Suprapubic skin (tissue), 3 donors: ENCODE data around the gene FAM193A.

ENCODE experiments used
- CTCF ChIP-seq, 2 donors: fragments of 200-600 bp in 1 of 2; fragments of 450-650 bp in 1 of 2; sonication (generic) in 1 of 2; IDR thresholded peaks; one replicate each; pipeline ENCODE4 v1.5.1; 2016 to 2019; ENCODE audit warnings: antibody characterized with exemption in 2 of 2, mild to moderate bottlenecking in 1 of 2, moderate library complexity in 1 of 2
- POLR2AphosphoS5 ChIP-seq, 3 donors: sonication (generic); formaldehyde crosslinking; IDR thresholded peaks; one replicate each; pipeline ENCODE4 v1.6.1; 2017; ENCODE audit warnings: antibody characterized with exemption in 3 of 3

GRCh38 chr4:2558301-2558700, 21.9 kb downstream of the FAM193A start:
- TF ChIP-seq POLR2AphosphoS5 (IDR thresholded peaks at IDR 0.05), result no peak
- no peak for TF ChIP-seq CTCF (IDR thresholded peaks at IDR 0.05)
